ENCODE results near the gene BRIX1.
"Not testable (repeated sequence)": the region's sequence is repeated elsewhere in the genome, so short reads cannot be mapped to it uniquely, and the experiment has no call there.

Gene BRIX1

GRCh38 chr5:34959323-34959722 is 43.8 kb downstream of the BRIX1 start:
- no peak for DNase-seq (ENCODE audit: low read depth in 2 of 3, low spot score in 2 of 3)

- DNase-seq (ENCODE audit: low read depth in 2 of 3, low spot score in 2 of 3) = no peak
Observed at GRCh38 chr5:34967540-34967939, 52.0 kb downstream of the BRIX1 start.

- DNase-seq (ENCODE audit: low read depth in 2 of 3, low spot score in 2 of 3) = no peak
Observed at GRCh38 chr5:34968258-34968657, 52.7 kb downstream of the BRIX1 start.

GRCh38 chr5:34970552-34970951 is 55.0 kb downstream of the BRIX1 start:
- DNase-seq (ENCODE audit: low read depth in 2 of 3, low spot score in 2 of 3) = no peak

GRCh38 chr5:34971655-34972054 is 56.1 kb downstream of the BRIX1 start:
- DNase-seq (ENCODE audit: low read depth in 2 of 3, low spot score in 2 of 3) = not testable (repeated sequence)
